HepG2 (cell line): ENCODE data around the gene SDC1. TPM values are rescaled to one million over a fixed set of nuclear protein-coding genes. Genes with fewer than 3 reads are reported as not detected.
A peak's percentile ranks its signal among the peaks of the same experiment; 100 is the strongest.

Experiments
- AHR ChIP-seq: IDR thresholded peaks from 2 replicates; pipeline ENCODE4 v1.6.1; 2018; ENCODE audit warnings: missing genetic modification reagents, missing compliant biosample characterization
- ARHGAP35 ChIP-seq: sonication (generic); formaldehyde crosslinking; IDR thresholded peaks from 2 replicates; pipeline ENCODE4 v1.9.0; 2022; ENCODE audit warnings: mild to moderate bottlenecking, inconsistent platforms, moderate library complexity, missing genetic modification reagents, borderline replicate concordance
- CREM ChIP-seq, 2 experiments: sonication (generic) in 1 of 2; formaldehyde crosslinking in 1 of 2; IDR thresholded peaks; 2 replicates each; pipeline versions ENCODE4 v1.4.0 to v1.6.1; 2016 to 2020; ENCODE audit warnings: antibody characterized with exemption in 1 of 2, mild to moderate bottlenecking in 1 of 2, missing genetic modification reagents in 1 of 2
- ISL2 ChIP-seq: sonication (generic); formaldehyde crosslinking; IDR thresholded peaks from 2 replicates; pipeline ENCODE4 v1.5.0; 2020; ENCODE audit warnings: missing genetic modification reagents
- MXD4 ChIP-seq: IDR thresholded peaks from 2 replicates; pipeline ENCODE4 v1.6.1; 2016; ENCODE audit warnings: mild to moderate bottlenecking, missing biosample characterization, missing genetic modification reagents
- NCOA2 ChIP-seq: sonication (generic); formaldehyde crosslinking; IDR thresholded peaks from 2 replicates; pipeline ENCODE4 v1.8.0; 2022; ENCODE audit warnings: inconsistent platforms
- SALL2 ChIP-seq: sonication (generic); formaldehyde crosslinking; IDR thresholded peaks from 2 replicates; pipeline ENCODE4 v1.8.1; 2023; ENCODE audit warnings: mild to moderate bottlenecking, missing genetic modification reagents, inconsistent platforms
- XBP1 ChIP-seq: sonication (generic); formaldehyde crosslinking; IDR thresholded peaks from 2 replicates; pipeline ENCODE4 v1.5.0; 2020; ENCODE audit warnings: missing genetic modification reagents
- ZNF225 ChIP-seq: sonication (generic); formaldehyde crosslinking; IDR thresholded peaks from 2 replicates; pipeline ENCODE4 v1.4.0; 2020; ENCODE audit warnings: mild to moderate bottlenecking, missing genetic modification reagents
- ZNF326 ChIP-seq: sonication (generic); formaldehyde crosslinking; IDR thresholded peaks from 2 replicates; pipeline ENCODE4 v1.4.0; 2020; ENCODE audit warnings: missing genetic modification reagents, borderline replicate concordance
- polyA plus RNA-seq, 8 experiments: library from polyadenylated mRNA; depleted of rRNA in 3 of 8; stranded (reverse) in 7 of 8; unstranded in 1 of 8; fragments of >200 nt; fragmentation: Illumina TruSeq in 4 of 8; extraction: Trizol in 4 of 8; gene quantifications; 2 replicates each; pipeline versions ENCODE4 v1.2.1 to v1.2.3, GENCODE V29; 2011 to 2016; ENCODE audit warnings: low read depth in 4 of 8, missing spikeins in 1 of 8, mixed read lengths in 1 of 8; ENCODE audit not compliant: insufficient read depth in 1 of 8
- total RNA-seq, 5 experiments: library from RNA; depleted of rRNA; stranded (reverse); fragments of >200 nt; fragmentation: Illumina TruSeq; extraction: Trizol; gene quantifications; 2 replicates each; pipeline ENCODE4 v1.2.3, GENCODE V29; 2016; ENCODE audit warnings: low read depth in 1 of 5
- TF ChIP-seq, protein P1 (sequence below): sonication (generic); formaldehyde crosslinking; IDR thresholded peaks from 2 replicates; pipeline ENCODE4 v1.4.0; 2020; ENCODE audit warnings: missing genetic modification reagents
- TF ChIP-seq, protein P2 (sequence below): sonication (generic); formaldehyde crosslinking; IDR thresholded peaks from 2 replicates; pipeline ENCODE4 v1.5.1; 2020; ENCODE audit warnings: mild to moderate bottlenecking, missing genetic modification reagents, moderate library complexity
- TF ChIP-seq, protein P3 (sequence below): sonication (generic); formaldehyde crosslinking; IDR thresholded peaks from 2 replicates; pipeline ENCODE4 v1.4.0; 2020; ENCODE audit warnings: missing genetic modification reagents
- TF ChIP-seq, protein P4 (sequence below): sonication (generic); formaldehyde crosslinking; IDR thresholded peaks from 2 replicates; pipeline ENCODE4 v1.4.0; 2020; ENCODE audit warnings: missing genetic modification reagents, borderline replicate concordance

The SDC1 gene
- total and polyA plus RNA-seq, 2 of the 13 experiments (the other 11 are each of a cell fraction or from before 2014, with no cell fraction given) = 108 to 119 TPM

DNA sequence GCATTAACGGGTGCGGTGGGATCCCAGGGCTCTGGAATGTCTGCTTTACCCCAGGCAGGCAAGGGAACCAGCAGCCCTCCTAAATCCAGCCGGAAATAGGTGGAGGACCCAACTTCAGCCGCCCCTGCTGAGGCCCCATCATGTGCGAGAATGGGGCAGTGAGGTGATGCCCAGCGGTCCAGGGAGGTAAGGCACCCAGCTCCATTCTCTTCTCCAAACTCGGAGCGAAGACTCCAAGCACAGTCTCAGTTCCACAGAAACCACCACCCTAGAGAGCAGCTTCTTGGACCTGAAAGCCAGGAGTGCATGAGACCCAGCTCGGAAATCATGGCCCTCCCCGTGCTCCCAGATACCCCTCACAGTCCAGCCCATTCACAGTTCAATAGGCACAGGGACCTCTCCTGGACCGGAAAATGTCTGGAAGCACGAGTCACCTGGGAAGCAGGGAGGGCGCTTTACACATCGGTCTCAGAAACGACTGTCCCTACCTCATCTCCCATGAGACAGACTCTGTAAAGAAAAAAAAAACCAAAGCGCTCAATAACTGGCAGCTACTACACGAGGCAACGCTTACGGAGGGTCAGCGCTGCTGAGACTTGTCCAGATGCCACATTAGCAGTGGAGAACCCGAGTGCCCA is 2.0 kb downstream of the SDC1 start (continued):
- TF ChIP-seq, protein P1, sequence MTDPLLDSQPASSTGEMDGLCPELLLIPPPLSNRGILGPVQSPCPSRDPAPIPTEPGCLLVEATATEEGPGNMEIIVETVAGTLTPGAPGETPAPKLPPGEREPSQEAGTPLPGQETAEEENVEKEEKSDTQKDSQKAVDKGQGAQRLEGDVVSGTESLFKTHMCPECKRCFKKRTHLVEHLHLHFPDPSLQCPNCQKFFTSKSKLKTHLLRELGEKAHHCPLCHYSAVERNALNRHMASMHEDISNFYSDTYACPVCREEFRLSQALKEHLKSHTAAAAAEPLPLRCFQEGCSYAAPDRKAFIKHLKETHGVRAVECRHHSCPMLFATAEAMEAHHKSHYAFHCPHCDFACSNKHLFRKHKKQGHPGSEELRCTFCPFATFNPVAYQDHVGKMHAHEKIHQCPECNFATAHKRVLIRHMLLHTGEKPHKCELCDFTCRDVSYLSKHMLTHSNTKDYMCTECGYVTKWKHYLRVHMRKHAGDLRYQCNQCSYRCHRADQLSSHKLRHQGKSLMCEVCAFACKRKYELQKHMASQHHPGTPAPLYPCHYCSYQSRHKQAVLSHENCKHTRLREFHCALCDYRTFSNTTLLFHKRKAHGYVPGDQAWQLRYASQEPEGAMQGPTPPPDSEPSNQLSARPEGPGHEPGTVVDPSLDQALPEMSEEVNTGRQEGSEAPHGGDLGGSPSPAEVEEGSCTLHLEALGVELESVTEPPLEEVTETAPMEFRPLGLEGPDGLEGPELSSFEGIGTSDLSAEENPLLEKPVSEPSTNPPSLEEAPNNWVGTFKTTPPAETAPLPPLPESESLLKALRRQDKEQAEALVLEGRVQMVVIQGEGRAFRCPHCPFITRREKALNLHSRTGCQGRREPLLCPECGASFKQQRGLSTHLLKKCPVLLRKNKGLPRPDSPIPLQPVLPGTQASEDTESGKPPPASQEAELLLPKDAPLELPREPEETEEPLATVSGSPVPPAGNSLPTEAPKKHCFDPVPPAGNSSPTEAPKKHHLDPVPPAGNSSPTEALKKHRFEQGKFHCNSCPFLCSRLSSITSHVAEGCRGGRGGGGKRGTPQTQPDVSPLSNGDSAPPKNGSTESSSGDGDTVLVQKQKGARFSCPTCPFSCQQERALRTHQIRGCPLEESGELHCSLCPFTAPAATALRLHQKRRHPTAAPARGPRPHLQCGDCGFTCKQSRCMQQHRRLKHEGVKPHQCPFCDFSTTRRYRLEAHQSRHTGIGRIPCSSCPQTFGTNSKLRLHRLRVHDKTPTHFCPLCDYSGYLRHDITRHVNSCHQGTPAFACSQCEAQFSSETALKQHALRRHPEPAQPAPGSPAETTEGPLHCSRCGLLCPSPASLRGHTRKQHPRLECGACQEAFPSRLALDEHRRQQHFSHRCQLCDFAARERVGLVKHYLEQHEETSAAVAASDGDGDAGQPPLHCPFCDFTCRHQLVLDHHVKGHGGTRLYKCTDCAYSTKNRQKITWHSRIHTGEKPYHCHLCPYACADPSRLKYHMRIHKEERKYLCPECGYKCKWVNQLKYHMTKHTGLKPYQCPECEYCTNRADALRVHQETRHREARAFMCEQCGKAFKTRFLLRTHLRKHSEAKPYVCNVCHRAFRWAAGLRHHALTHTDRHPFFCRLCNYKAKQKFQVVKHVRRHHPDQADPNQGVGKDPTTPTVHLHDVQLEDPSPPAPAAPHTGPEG (CRISPR knock-in tag) = no peak; the same call in 1 of the 2 replicates
- TF ChIP-seq ZNF326 (CRISPR knock-in tag) = 0 out of 2 replicates have a peak, but pooled peaks have one; percentile 9
- no peak for TF ChIP-seq ARHGAP35 (CRISPR knock-in tag)
- no peak for TF ChIP-seq NCOA2 (CRISPR knock-in tag)
- TF ChIP-seq, protein P2, sequence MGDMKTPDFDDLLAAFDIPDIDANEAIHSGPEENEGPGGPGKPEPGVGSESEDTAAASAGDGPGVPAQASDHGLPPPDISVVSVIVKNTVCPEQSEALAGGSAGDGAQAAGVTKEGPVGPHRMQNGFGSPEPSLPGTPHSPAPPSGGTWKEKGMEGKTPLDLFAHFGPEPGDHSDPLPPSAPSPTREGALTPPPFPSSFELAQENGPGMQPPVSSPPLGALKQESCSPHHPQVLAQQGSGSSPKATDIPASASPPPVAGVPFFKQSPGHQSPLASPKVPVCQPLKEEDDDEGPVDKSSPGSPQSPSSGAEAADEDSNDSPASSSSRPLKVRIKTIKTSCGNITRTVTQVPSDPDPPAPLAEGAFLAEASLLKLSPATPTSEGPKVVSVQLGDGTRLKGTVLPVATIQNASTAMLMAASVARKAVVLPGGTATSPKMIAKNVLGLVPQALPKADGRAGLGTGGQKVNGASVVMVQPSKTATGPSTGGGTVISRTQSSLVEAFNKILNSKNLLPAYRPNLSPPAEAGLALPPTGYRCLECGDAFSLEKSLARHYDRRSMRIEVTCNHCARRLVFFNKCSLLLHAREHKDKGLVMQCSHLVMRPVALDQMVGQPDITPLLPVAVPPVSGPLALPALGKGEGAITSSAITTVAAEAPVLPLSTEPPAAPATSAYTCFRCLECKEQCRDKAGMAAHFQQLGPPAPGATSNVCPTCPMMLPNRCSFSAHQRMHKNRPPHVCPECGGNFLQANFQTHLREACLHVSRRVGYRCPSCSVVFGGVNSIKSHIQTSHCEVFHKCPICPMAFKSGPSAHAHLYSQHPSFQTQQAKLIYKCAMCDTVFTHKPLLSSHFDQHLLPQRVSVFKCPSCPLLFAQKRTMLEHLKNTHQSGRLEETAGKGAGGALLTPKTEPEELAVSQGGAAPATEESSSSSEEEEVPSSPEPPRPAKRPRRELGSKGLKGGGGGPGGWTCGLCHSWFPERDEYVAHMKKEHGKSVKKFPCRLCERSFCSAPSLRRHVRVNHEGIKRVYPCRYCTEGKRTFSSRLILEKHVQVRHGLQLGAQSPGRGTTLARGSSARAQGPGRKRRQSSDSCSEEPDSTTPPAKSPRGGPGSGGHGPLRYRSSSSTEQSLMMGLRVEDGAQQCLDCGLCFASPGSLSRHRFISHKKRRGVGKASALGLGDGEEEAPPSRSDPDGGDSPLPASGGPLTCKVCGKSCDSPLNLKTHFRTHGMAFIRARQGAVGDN (CRISPR knock-in tag) = no peak
- no peak for TF ChIP-seq XBP1 (CRISPR knock-in tag)
- TF ChIP-seq, protein P3, sequence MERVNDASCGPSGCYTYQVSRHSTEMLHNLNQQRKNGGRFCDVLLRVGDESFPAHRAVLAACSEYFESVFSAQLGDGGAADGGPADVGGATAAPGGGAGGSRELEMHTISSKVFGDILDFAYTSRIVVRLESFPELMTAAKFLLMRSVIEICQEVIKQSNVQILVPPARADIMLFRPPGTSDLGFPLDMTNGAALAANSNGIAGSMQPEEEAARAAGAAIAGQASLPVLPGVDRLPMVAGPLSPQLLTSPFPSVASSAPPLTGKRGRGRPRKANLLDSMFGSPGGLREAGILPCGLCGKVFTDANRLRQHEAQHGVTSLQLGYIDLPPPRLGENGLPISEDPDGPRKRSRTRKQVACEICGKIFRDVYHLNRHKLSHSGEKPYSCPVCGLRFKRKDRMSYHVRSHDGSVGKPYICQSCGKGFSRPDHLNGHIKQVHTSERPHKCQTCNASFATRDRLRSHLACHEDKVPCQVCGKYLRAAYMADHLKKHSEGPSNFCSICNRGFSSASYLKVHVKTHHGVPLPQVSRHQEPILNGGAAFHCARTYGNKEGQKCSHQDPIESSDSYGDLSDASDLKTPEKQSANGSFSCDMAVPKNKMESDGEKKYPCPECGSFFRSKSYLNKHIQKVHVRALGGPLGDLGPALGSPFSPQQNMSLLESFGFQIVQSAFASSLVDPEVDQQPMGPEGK (CRISPR knock-in tag) = no peak
- TF ChIP-seq MXD4 (CRISPR knock-in tag) = no peak
- TF ChIP-seq, protein P4, sequence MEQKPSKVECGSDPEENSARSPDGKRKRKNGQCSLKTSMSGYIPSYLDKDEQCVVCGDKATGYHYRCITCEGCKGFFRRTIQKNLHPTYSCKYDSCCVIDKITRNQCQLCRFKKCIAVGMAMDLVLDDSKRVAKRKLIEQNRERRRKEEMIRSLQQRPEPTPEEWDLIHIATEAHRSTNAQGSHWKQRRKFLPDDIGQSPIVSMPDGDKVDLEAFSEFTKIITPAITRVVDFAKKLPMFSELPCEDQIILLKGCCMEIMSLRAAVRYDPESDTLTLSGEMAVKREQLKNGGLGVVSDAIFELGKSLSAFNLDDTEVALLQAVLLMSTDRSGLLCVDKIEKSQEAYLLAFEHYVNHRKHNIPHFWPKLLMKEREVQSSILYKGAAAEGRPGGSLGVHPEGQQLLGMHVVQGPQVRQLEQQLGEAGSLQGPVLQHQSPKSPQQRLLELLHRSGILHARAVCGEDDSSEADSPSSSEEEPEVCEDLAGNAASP (CRISPR knock-in tag) = 0 out of 2 replicates have a peak, but pooled peaks have one; percentile 4
- no peak for TF ChIP-seq ZNF225 (CRISPR knock-in tag)
- no peak for TF ChIP-seq AHR (CRISPR knock-in tag)
- peak; percentile 62; the same call in 1 of the 2 replicates for TF ChIP-seq SALL2 (CRISPR knock-in tag)
- TF ChIP-seq CREM (IDR thresholded peaks at IDR 0.05) = no peak
- no peak for TF ChIP-seq CREM (CRISPR knock-in tag; IDR thresholded peaks at IDR 0.05)
- 0 out of 2 replicates have a peak, but pooled peaks have one; percentile 14 for TF ChIP-seq ISL2 (CRISPR knock-in tag)
